GM18508 (cell line): Measurements from ENCODE around the gene LRRC56.

ENCODE experiments used
- ATAC-seq: cut with Tn5 transposase; IDR thresholded peaks from one replicate; pipeline ENCODE4 v1.9.1; 2021; ENCODE audit warnings: moderate number of reproducible peaks; ENCODE audit not compliant: insufficient read depth, unreplicated experiment

LRRC56 gene

DNA sequence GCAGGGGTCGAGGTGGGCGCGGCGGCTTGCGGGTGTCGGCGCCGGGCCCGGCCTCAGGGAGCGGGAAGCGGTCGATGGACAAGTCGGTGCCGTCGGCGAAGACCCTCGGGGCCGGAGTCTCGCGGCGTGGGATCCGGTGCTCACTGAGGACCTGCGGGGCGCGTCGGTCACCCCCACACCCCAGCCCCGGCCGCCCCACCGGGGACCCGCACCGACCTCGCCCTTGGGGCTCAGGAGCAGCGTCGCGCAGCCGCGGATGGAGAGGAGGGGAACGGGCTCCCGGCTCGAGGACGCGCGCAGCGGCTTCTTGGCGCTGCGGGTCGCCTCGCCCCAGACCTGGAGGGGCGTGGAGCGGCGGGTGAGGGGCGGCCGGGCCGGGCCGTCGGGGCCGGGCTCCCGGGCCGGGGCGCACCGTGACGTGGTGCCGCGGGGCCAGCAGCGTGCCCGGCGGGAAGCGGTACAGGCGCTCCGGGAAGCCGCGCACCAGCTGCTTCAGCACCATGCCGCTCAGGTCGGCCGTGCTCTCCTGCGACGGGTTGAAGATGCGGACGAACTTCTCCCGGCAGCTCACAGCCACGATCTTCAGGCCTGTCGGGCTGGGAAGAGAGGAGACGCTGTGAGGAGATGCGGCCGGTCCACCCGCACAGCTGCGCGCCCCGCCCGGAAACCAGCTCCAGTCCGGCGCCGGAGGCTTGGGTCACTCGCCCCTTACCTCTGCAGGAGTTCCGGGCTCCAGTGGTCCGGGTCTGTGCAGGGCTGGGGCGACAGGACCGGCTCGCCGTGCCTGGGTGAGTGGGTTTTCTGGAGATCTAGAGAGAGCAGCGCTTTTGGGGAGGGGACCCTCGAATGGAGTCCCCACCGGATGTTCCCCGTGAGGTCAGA lies 18.7 kb downstream of the LRRC56 start:
- ATAC-seq, result no peak

DNA sequence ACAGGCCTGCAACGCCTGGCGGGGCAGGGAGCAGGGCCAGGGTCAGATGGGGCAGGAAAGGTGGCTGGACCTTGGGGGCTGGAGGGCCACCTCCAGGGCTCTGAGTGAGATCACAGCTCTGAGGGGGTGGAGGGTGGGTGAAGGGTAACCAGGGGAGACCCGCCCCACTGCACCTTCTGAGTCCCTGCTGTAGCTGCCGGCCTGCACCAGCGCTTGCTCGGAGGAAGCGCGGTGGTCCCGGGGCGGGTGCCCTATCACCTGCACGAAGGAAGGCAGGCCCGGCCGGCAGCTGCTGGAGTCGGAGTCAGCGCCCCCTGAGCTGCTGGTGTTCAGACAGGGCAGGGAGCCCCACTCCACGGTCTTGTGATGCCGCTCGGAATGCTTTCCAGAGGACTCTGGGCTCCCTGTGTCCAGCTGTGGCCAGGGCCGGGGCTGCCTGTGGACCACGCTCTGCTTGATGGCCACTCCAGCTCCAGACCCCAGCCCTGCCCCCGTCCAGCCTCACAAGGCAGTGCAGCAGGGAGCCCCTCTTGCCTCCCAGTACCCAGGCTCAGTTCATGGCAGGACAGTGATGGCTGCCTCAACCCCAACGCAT lies 19.4 kb downstream of the LRRC56 start:
- ATAC-seq, result no peak

DNA sequence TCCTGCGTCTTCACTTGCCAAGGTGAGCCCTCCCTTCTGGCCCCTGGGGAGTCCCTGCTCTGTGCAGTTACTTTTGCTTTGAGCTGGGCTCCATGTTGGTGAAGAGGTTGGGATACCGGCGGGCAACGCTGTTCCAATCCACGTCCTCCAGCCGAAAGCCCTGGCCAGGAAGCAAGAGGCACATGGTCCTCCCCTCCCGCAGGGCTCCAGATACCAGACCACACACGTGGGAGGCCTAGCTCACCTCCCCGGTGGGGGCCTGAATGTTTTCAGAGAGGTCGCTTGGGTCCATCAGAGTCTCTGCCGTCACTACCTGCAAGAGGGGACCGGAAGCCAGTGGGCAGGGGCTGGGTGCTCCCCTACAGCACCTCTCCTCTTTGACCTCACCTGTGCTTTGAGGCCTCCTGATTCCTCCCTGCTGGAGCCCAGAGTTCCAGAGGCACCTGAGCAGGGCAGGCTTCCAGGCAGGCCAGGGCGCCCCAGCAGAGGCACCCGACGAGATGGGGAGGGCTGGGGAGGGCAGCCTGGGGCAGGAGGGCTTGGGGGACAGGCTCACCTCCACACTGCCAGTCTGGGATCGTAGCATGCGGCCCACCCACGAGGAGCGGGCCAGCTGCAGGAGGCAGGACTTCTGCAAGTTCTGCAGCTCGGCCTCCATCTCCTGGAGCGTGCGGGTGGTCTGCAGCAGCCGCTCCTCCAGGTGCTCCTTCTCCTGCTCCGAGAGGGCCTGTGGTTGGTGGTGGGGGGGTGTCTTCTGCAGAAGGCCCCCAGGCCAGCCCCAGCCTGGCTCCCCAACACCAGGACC lies 20.2 kb downstream of the LRRC56 start:
- no peak for ATAC-seq

DNA sequence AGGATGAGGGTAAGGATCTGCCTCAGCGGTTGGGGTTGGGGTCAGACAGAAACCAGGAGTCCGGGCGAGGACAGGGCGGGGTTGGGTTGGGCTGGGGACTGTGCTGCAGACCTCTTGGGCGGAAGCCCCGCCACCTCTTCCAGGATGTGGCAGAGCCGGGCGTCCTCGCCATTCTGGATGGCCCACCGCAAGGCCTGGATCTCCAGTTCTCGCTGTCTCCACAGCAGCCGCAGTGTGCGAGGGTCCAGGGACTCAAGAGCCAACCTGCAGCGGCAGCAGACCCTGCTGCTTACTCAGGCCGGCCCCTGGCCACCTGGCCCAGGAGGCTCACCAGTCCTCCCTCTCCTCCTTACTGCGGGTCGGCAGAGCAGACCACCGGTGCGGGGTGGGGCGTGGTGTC lies 21.2 kb downstream of the LRRC56 start:
- no peak for ATAC-seq

DNA sequence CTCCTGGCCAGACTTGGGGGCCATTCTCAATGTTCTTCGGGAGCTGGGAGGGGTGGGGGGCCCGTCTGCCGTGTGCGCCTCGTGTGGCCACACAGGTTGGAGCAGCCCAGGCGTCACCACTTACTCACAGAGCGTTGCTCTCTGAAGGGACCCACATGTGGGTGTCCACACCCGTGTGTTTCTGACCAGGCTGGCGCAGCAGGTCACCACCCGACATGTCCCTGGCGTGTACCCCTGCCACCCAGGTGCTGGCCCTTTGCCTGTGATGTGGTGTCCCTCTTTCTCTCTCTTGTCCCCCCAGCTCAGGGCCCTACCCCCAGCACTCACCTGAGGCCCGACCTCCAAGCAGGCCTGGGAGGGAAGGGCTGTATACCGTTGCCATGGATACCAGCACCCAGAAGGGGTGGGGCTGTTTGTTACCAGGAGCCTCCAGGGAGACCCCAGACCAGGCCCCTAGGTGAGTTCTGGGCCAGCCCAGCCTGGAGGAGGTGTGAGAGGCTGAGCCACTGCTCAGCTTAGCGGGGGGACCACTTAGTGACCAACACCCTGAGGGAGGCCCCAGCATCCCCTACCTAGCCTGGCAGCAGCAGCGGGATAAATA lies 21.8 kb downstream of the LRRC56 start:
- ATAC-seq, result no peak

DNA sequence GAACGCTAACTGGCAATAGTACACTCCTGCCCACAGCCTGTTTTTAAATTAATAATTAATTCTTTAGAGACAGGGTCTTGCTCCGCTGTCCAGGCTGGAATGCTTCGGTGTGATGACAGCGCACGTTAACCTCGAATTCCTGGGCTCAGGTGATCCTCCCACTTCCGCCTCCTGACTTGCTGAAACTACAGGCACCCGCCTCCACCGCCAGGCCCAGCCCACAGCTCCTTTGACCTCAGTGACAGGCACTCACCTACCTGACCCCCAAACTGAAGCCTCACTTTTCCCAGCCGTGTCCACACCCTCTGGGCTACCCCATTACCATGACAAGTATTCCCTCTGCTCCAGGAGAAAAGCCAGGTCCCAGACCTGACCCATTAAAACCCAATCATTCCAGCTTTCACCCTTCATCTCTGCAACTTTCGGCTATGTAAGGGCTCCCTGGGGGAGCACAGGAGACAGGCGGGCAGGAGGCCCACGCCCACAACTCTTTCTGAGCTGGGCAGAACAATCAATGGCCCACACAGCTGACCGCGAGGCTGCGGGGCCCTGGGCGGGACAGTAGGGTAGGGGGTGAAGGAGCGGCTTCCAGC lies 22.5 kb downstream of the LRRC56 start:
- ATAC-seq, result no peak

DNA sequence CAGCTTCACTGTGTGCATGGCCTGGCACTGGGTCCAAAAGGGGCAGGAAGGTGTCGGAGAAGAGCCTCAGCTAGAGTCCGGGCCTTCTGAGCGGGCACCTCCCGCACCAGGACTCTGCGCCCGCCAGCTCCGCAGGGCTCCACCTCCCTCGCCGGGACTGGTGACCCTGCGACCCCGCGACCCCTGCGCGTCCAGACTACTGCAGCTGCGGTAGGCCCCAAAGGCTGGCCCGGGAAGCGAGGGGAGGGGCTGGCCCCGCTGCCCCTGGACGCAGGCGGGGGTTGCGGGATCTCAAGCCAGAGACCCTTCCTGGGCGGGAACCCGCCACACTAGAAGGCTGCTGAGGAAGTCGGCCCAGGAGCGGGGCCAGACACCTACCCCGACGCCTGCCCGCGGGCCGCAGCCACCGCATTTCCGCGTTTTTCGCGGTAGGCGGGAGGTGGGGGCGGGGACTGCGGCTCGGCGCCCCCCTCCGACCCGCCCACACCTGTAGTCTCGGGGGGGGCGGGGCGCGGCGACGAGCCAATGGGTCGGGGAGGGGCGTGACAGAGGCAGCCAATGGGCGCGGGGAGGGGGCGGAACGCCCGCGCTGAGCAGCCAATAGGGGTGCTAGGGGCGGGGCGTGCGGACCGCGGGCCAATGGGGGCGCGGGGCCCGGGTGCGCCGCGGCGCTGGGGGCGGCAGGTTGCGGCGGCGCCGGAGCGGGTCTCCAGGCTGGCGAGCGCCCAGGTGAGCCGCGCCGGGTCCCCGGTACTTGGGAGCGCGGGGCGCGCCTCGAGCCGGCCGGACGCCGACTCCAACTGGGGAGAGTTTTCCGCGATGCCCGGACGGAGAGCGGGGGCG lies 23.2 kb downstream of the LRRC56 start, which contains the start of the genes LMNTD2 and RASSF7:
Gene LMNTD2 (minus strand): TSS at position 434 of the 843 bp plus-strand sequence. CDS start 22 bp downstream, at position 412.
Gene RASSF7 (plus strand): TSS at position 666 of the 843 bp plus-strand sequence. CDS start 799 bp downstream, outside the sequence.
- ATAC-seq, result no peak

- no peak for ATAC-seq
Observed at GRCh38 chr11:561148-562003, 24.0 kb downstream of the LRRC56 start.

DNA sequence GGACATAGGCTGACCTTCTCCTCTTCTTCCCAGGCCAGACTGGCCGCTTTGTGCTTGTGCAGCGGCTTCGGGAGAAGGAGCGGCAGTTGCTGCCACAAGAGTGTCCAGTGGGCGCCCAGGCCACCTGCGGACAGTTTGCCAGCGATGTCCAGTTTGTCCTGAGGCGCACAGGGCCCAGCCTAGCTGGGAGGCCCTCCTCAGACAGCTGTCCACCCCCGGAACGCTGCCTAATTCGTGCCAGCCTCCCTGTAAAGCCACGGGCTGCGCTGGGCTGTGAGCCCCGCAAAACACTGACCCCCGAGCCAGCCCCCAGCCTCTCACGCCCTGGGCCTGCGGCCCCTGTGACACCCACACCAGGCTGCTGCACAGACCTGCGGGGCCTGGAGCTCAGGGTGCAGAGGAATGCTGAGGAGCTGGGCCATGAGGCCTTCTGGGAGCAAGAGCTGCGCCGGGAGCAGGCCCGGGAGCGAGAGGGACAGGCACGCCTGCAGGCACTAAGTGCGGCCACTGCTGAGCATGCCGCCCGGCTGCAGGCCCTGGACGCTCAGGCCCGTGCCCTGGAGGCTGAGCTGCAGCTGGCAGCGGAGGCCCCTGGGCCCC lies 24.8 kb downstream of the LRRC56 start:
- ATAC-seq, result no peak

GRCh38 chr11:563066-563811 lies 25.9 kb downstream of the LRRC56 start:
- no peak for ATAC-seq

GRCh38 chr11:563812-564578 lies 26.7 kb downstream of the LRRC56 start:
- ATAC-seq, result no peak

- ATAC-seq, result no peak
Observed at GRCh38 chr11:565921-566509, 28.7 kb downstream of the LRRC56 start.

DNA sequence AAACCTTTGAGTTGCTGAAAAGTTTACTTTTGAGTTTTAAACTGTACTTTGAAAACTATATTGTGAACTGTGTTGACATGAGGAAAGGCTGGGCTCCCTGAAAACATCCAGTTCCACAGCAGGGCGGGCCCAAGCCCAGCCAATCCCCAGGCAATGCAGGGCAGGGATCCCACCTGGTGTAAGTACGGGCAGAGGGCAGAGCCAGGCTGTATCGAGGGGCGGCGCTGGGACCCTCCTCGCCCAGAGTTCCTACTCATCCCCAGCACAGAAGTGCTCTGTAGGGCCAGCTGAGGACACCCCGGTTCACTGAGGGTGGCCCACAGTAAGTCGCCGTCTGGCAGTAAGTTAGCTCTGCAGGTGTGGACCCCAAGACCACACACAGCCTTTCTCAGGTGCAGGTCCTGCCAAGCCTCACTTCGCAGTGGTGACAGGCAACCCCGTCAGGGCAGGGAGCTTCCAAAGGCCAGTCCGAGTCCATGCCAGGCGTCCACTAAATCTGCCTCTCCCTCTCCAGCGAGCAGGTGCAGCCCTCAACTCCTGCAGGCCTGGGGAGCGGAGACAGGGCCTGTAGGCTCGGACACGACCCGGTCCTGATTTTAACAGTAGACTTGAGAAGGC lies 29.8 kb downstream of the LRRC56 start:
- no peak for ATAC-seq

GRCh38 chr11:567629-568292 lies 30.4 kb downstream of the LRRC56 start:
- no peak for ATAC-seq
